ENCODE data around the gene ARHGAP26.

GRCh38 chr5:142866563-142867275, 96.5 kb downstream of the ARHGAP26 start:
- TF ChIP-seq YY1 (IDR thresholded peaks at IDR 0.05; ENCODE audit: insufficient read depth, insufficient read length) (no peak), ZNF274 (IDR thresholded peaks at IDR 0.05; ENCODE audit: low read depth, low read length) (no peak), SUZ12 (IDR thresholded peaks at IDR 0.05; ENCODE audit: extremely low read depth, insufficient read depth, insufficient read length) (no peak)

Measured in NT2/D1 (cell line).